Activated naive CD4-positive, alpha-beta T cell treated with anti-CD3 and anti-CD28 coated beads for 36 hours (primary cell): ENCODE data around the gene GRK5. TPM values are rescaled to one million over a fixed set of nuclear protein-coding genes. Genes with fewer than 3 reads are reported as not detected.
A peak's percentile ranks its signal among the peaks of the same experiment; 100 is the strongest.

ENCODE experiments used
- CTCF ChIA-PET: fragments of 350-600 bp; sonication (Branson Sonifier 250); formaldehyde crosslinking; loops from one replicate; lab custom pipeline; 2021; ENCODE audit warnings: antibody characterized with exemption; lab: Charles Lee
- DNase-seq: peaks from one replicate; pipeline ENCODE4 v3.0.0-alpha.2; 2020
- H3K27ac Mint-ChIP-seq: one replicate; pipeline ENCODE4 v1.8.0; 2021; ENCODE audit warnings: mild to moderate bottlenecking, mixed read lengths
- H3K27me3 Mint-ChIP-seq: one replicate; pipeline ENCODE4 v1.8.0; 2021; ENCODE audit warnings: low read depth, mixed read lengths
- H3K36me3 Mint-ChIP-seq: one replicate; pipeline ENCODE4 v1.8.0; 2021; ENCODE audit warnings: low read depth, mixed read lengths
- H3K4me1 Mint-ChIP-seq: one replicate; pipeline ENCODE4 v1.8.0; 2021; ENCODE audit warnings: low read depth, mixed read lengths
- H3K4me3 Mint-ChIP-seq: one replicate; pipeline ENCODE4 v1.8.0; 2021; ENCODE audit warnings: mild to moderate bottlenecking, moderate library complexity, mixed read lengths
- H3K9me3 Mint-ChIP-seq: one replicate; pipeline ENCODE4 v1.8.0; 2021; ENCODE audit warnings: mixed read lengths
- intact Hi-C: fragments of 100-400 bp; cut with micrococcal nuclease; formaldehyde crosslinking; loops from one replicate; pipeline ENCODE4 v1.15.1; 2023
- total RNA-seq, 2 experiments: library from RNA; stranded (reverse); gene quantifications; one replicate each; pipeline ENCODE4 v1.2.3, GENCODE V29; 2021

The GRK5 gene
- total RNA-seq, 2 experiments from 2014 or later = 27.1 to 29.7 TPM

GRCh38 chr10:119422682-119423509 is 215.5 kb downstream of the GRK5 start:
- Mint-ChIP-seq H3K4me3 (no peak overlapping the region), H3K4me1 (no peaks in the 10 kb centered on the region), H3K27me3 (no peaks in the 10 kb centered on the region), H3K27ac (no peak overlapping the region), H3K36me3 (peaks cover 4% of the 10 kb centered on the region), H3K9me3 (no peaks in the 10 kb centered on the region)
- CTCF ChIA-PET = interaction anchor here (0.9 to 2.8 kb wide), 5 partner anchors 22 to 224 kb away, joined by 3 to 8 read pairs (median 5); partner anchors contain the start of gene GRK5
- DNase-seq = no peak
- intact Hi-C loops = no loop called here

GRCh38 chr10:119423510-119424257 is 216.3 kb downstream of the GRK5 start:
- peaks cover 6% of the 10 kb centered on the region for H3K4me1 Mint-ChIP-seq
- H3K36me3 Mint-ChIP-seq = peaks cover 4% of the 10 kb centered on the region
- no peaks in the 10 kb centered on the region for H3K27me3 Mint-ChIP-seq
- H3K4me3 Mint-ChIP-seq = no peak overlapping the region
- CTCF ChIA-PET = interaction anchor here (1.1 to 2.8 kb wide), 3 partner anchors 217 to 224 kb away, joined by 3 to 8 read pairs (median 5); partner anchors contain the start of gene GRK5
- no peak for DNase-seq
- no peak overlapping the region for H3K27ac Mint-ChIP-seq
- intact Hi-C loops = no loop called here
- H3K9me3 Mint-ChIP-seq = no peaks in the 10 kb centered on the region

- peaks cover 11% of the 10 kb centered on the region for H3K4me1 Mint-ChIP-seq
- H3K27ac Mint-ChIP-seq = no peak overlapping the region
- intact Hi-C loops = no loop called here
- no peak overlapping the region for H3K4me3 Mint-ChIP-seq
- DNase-seq = no peak
- no peaks in the 10 kb centered on the region for H3K9me3 Mint-ChIP-seq
- peaks cover 4% of the 10 kb centered on the region for H3K36me3 Mint-ChIP-seq
- H3K27me3 Mint-ChIP-seq = no peaks in the 10 kb centered on the region
- CTCF ChIA-PET = interaction anchor here (1.1 kb wide), 1 partner anchor 225 kb away, joined by 3 read pairs; no protein-coding TSS in a partner anchor
These were observed 217.0 kb downstream of the GRK5 start for GRCh38 chr10:119424258-119424975.

- Mint-ChIP-seq H3K27ac (no peak overlapping the region), H3K4me3 (no peak overlapping the region), H3K27me3 (no peaks in the 10 kb centered on the region), H3K36me3 (peaks cover 4% of the 10 kb centered on the region), H3K9me3 (no peaks in the 10 kb centered on the region), H3K4me1 (peaks cover 11% of the 10 kb centered on the region)
- intact Hi-C loops = no loop called here
- no peak for DNase-seq
- CTCF ChIA-PET = interaction anchor here (0.6 to 1.1 kb wide), 2 partner anchors 19 to 286 kb away, joined by 3 read pairs; no protein-coding TSS in a partner anchor
These were observed 217.9 kb downstream of the GRK5 start for GRCh38 chr10:119425102-119425880.

GRCh38 chr10:119425881-119426170 is 218.5 kb downstream of the GRK5 start:
- H3K36me3 Mint-ChIP-seq = peaks cover 4% of the 10 kb centered on the region
- intact Hi-C loops = no loop called here
- H3K4me1 Mint-ChIP-seq = peaks cover 11% of the 10 kb centered on the region

GRCh38 chr10:119426699-119427098 is 219.3 kb downstream of the GRK5 start:
- H3K27me3 Mint-ChIP-seq = no peaks in the 10 kb centered on the region
- H3K36me3 Mint-ChIP-seq = peaks cover 4% of the 10 kb centered on the region
- H3K9me3 Mint-ChIP-seq = no peaks in the 10 kb centered on the region
- peaks cover 11% of the 10 kb centered on the region for H3K4me1 Mint-ChIP-seq
- intact Hi-C loops = no loop called here
- no peak for DNase-seq
- no peak overlapping the region for H3K27ac Mint-ChIP-seq
- CTCF ChIA-PET = no interaction called here
- H3K4me3 Mint-ChIP-seq = no peak overlapping the region

More at GRCh38 chr10:119425881-119426170, 218.5 kb downstream of the GRK5 start:
- Mint-ChIP-seq H3K27me3 (no peaks in the 10 kb centered on the region), H3K9me3 (no peaks in the 10 kb centered on the region), H3K4me3 (no peak overlapping the region), H3K27ac (no peak overlapping the region)
- CTCF ChIA-PET = interaction anchor here (0.6 to 1.1 kb wide), 2 partner anchors 19 to 287 kb away, joined by 3 read pairs; no protein-coding TSS in a partner anchor
- no peak for DNase-seq

- Mint-ChIP-seq H3K27me3 (no peaks in the 10 kb centered on the region), H3K4me3 (no peak overlapping the region), H3K27ac (no peak overlapping the region), H3K4me1 (peaks cover 11% of the 10 kb centered on the region), H3K36me3 (peaks cover 4% of the 10 kb centered on the region), H3K9me3 (no peaks in the 10 kb centered on the region)
- CTCF ChIA-PET = no interaction called here
- no peak for DNase-seq
- intact Hi-C loops = no loop called here
These were observed 220.0 kb downstream of the GRK5 start for GRCh38 chr10:119427263-119427864.

- peak; percentile 21 for DNase-seq
- Mint-ChIP-seq H3K27ac (no peak overlapping the region), H3K4me3 (no peak overlapping the region), H3K4me1 (peaks cover 11% of the 10 kb centered on the region), H3K36me3 (peaks cover 12% of the 10 kb centered on the region), H3K9me3 (peaks cover 3% of the 10 kb centered on the region), H3K27me3 (no peaks in the 10 kb centered on the region)
- intact Hi-C loops = no loop called here
- CTCF ChIA-PET = no interaction called here
These were observed 221.4 kb downstream of the GRK5 start for GRCh38 chr10:119428789-119429188.

GRCh38 chr10:119429771-119430170 is 222.4 kb downstream of the GRK5 start:
- Mint-ChIP-seq H3K4me3 (no peak overlapping the region), H3K36me3 (peaks cover 18% of the 10 kb centered on the region), H3K27me3 (no peaks in the 10 kb centered on the region), H3K9me3 (peaks cover 10% of the 10 kb centered on the region), H3K27ac (no peak overlapping the region), H3K4me1 (peaks cover 11% of the 10 kb centered on the region)
- intact Hi-C loops = no loop called here
- CTCF ChIA-PET = interaction anchor here (0.8 kb wide), 1 partner anchor 223 kb away, joined by 3 read pairs; no protein-coding TSS in a partner anchor
- DNase-seq = no peak

GRCh38 chr10:119431034-119431772 is 223.8 kb downstream of the GRK5 start:
- Mint-ChIP-seq H3K36me3 (peaks cover 28% of the 10 kb centered on the region), H3K27ac (no peak overlapping the region), H3K4me1 (peaks cover 11% of the 10 kb centered on the region), H3K27me3 (no peaks in the 10 kb centered on the region), H3K4me3 (no peak overlapping the region), H3K9me3 (peaks cover 15% of the 10 kb centered on the region)
- intact Hi-C loops = no loop called here
- CTCF ChIA-PET = interaction anchor here (1.8 kb wide), 1 partner anchor 12 kb away, joined by 5 read pairs; no protein-coding TSS in a partner anchor
- no peak for DNase-seq

GRCh38 chr10:119431773-119432135 is 224.4 kb downstream of the GRK5 start:
- H3K4me1 Mint-ChIP-seq = peaks cover 11% of the 10 kb centered on the region
- intact Hi-C loops = no loop called here
- no peak overlapping the region for H3K27ac Mint-ChIP-seq
- CTCF ChIA-PET = interaction anchor here (0.6 to 1.8 kb wide), 2 partner anchors 12 to 57 kb away, joined by 3 to 5 read pairs; no protein-coding TSS in a partner anchor
- no peak for DNase-seq
- no peak overlapping the region for H3K4me3 Mint-ChIP-seq
- no peaks in the 10 kb centered on the region for H3K27me3 Mint-ChIP-seq
- H3K36me3 Mint-ChIP-seq = peaks cover 28% of the 10 kb centered on the region
- peaks cover 15% of the 10 kb centered on the region for H3K9me3 Mint-ChIP-seq
